ENCODE data around the gene SH2B3.

GRCh38 chr12:111417784-111418593, 12.3 kb downstream of the SH2B3 start:
- TF ChIP-seq TAF1 (IDR thresholded peaks at IDR 0.05; ENCODE audit: low read depth, low read length) (no peak), POLR2AphosphoS5 (IDR thresholded peaks at IDR 0.05; ENCODE audit: low read depth, low read length) (no peak), POLR2A (IDR thresholded peaks at IDR 0.05; ENCODE audit: low read depth, low read length) (no peak), POU2F2 (IDR thresholded peaks at IDR 0.05; ENCODE audit: low read depth, low read length) (no peak), SPI1 (IDR thresholded peaks at IDR 0.05; ENCODE audit: low read depth, low read length) (no peak)

Measured in GM12891 (cell line).